GM21619 (cell line): ENCODE measurements around the gene MIOX.
A peak's percentile ranks its signal among the peaks of the same experiment; 100 is the strongest.

Source experiments
- ATAC-seq: cut with Tn5 transposase; IDR thresholded peaks from one replicate; pipeline ENCODE4 v1.9.1; 2021; ENCODE audit not compliant: unreplicated experiment

The MIOX gene

GRCh38 chr22:50488886-50489285 is 2.2 kb downstream of the MIOX start:
- ATAC-seq: no peak

DNA sequence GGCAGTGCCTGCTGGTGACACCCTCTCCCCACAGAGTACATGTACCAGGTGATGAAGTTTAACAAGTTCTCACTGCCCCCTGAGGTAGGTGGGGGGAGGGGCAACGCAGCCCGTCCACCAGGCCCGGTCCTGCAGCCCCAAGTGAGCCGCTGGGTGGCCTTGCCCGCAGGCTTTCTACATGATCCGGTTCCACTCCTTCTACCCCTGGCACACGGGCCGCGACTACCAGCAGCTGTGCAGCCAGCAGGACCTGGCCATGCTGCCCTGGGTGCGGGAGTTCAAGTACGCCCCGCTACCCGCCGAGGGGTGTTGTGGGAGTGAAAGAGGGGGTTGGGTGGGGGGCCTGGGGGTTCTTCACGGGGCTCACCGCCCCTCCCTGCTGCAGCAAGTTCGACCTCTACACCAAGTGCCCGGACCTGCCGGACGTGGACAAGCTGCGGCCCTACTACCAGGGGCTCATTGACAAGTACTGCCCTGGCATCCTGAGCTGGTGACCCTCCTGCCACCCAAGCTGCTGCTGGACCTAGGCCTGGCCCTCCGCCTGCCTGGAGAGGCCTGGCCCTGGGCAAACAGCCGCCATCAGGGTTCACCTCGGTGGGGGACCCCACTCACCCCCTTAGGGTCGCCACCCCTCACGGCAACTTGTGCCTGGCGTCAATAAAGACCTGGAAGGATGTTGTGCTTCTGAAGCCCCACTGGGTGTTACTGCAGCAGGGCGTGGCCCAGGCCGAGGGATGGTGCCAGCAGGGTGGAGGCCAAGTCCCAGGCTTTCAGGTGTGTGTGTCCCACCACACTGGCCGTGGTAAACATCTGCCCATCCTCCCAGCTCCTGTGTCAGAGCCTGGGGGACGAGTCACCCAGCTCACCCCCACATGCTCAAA is 2.9 kb downstream of the MIOX start:
- ATAC-seq: no peak

DNA sequence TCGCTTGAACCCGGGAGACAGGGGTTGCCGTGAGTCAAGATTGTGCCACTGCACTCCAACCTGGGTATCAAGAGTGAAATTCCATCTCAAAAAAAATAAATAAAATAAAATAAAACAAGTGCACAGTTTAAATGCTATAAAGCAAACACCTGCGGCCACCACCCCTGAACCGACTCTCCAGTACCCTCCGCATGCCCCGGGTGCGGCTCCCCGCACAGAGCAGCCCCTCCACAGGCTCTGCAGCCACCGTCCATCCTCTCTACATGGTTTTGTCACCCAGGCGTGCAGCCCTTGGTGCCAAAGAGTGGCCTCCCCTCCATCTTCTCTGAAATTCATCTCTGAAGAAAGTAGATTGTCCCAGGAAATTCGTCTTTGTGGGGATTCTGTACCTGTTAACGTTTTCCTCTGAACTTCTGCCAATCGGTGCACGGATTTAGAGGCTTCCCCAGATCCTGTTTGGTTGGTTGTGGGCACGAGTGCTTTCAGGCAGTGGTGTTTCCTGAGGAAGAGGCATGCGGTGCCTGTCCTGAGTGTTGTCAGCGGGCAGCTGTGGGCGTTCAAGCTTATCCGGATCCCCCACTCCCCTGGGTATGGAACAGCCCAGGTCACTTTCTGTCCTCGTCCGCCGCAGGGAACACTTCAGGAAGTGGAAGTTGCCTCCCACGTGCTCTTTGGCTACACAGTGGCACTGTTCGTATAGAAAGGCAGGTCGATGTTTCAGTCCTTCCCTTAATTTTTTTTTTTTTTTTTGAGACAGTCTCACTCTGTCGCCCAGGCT is 4.1 kb downstream of the MIOX start:
- ATAC-seq: no peak

DNA sequence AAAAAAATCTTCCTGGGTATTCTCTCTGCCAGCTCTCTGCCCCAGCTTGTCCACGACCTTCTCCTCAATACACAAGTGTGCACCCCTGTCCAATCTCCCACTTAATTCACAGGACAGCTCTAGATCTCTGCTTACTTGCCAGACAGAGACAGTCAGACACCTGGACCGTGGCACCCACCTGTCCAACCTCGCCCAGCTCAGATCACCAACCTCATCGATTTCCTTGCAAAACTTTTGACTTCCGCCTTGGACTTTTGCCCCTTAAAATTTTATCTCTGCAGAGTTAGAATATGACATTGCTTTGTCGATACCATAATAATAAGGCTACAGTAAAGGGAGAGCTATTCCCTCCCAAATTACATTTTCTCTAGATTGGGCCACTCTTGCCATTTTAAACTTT is 10.4 kb downstream of the MIOX start:
- ATAC-seq: no peak

- no peak for ATAC-seq
Measured at GRCh38 chr22:50498322-50498890, 11.7 kb downstream of the MIOX start.

DNA sequence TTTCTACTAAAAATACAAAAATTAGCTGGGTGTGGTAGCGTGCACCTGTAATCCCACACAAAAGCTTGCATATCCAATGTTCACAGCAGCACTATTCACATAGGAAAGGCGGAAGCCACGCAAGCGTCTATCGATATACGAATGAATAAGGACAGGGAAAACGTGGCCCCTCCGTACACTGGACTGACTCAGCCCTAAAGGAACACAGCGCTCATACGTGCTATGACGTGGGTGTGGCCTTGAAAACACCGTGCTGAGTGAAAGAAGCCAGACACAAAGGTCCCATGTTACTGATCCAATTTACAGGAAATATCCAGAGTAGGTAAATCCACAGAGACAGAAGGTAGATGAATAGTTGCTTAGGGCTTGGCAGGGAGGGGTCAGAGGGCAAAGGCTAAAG is 13.8 kb downstream of the MIOX start:
- no peak for ATAC-seq

DNA sequence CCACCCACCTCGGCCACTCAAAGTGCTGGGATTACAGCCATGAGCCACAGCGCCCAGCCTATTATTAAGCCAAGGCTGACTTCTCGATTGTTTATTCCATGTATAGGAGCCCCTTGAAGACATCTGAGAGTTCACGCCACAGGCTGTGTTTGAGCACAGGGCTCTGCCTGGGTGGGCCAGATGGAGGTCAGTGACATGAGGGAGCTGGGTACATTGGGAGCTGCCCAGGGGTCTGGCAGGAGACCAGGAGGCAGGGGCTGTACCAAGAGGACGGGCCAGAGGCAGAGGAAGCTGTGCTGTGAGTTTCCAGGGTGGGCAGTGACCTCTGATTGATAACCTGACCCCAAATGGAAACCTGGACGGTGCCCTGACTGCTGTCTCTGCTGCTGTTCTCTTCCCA is 15.4 kb downstream of the MIOX start:
- ATAC-seq: no peak

DNA sequence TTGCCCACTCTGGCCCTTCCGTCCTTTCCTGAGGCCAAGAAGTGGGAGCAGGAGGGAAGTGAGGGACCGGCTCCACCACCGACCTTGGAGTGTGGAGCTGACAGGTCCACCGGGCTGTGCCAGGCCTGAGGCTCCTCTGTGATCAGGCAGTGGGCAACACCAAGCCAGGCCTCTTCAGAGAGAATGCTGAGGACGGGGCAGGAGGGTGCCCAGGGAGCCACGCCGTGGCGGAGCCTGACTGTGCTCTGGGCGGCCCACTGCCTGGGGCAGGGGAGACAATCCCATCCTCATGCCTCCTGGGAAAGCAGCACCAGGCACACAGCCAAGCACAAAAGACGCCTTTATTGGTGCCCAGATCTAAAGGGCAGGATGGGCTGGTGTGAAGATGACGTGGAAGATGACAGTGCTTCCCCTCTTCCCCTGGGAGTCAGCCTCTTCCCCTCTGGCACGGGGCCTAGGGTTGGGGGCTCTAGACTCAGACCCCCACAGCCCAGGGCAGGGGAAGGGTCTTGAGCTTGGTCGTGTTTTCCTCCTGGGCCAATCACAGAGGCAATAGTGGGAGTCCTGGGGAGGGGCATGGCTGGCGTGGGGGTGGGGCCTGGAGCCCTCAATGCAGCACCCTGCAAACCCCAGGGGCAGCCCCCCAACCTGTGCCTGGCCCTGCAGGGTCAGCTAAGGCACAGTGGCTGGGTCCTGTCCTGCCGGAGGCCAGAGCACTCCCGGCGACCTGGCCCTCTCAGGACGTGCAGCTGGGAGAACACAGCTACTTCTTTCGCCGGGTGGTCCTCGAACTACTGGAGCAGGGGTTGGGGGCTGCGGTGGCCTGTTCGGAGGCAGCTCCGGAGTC is 16.2 kb downstream of the MIOX start:
- ATAC-seq: no peak

DNA sequence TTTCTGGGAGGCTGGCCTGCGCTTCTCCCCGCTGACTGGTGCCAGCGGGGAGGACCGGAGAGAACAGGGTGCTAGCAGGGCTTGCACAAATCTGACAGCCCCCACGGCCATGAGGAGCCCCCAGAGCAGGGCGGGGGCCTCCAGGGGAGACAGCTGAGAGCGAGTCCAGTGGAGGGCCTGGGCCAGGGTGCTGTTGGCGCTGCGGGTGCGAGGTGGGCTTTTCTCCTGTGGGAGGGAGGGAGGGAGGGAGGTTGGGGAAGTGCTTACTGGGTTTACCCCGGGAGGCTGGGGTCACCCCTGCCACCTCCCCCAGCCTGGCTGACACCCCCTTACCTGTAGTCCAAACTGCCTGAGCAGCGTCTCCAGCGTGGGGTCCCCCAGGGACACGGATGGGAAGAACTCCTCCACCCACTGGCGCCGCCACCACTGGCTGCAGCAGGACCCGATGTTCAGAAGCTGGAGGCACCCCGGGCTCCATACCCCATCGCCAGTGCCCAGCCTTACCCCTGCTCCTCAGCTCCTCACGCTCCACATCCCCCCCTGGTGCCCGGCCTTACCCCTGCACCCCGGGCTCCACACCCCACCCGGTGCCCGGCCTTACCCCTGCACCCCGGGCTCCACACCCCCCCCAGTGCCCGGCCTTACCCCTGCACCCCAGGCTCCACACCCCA is 17.0 kb downstream of the MIOX start:
- ATAC-seq: no peak

- no peak for ATAC-seq
Measured at GRCh38 chr22:50504369-50505211, 17.9 kb downstream of the MIOX start.

GRCh38 chr22:50505276-50505775 is 18.7 kb downstream of the MIOX start:
- ATAC-seq: no peak

DNA sequence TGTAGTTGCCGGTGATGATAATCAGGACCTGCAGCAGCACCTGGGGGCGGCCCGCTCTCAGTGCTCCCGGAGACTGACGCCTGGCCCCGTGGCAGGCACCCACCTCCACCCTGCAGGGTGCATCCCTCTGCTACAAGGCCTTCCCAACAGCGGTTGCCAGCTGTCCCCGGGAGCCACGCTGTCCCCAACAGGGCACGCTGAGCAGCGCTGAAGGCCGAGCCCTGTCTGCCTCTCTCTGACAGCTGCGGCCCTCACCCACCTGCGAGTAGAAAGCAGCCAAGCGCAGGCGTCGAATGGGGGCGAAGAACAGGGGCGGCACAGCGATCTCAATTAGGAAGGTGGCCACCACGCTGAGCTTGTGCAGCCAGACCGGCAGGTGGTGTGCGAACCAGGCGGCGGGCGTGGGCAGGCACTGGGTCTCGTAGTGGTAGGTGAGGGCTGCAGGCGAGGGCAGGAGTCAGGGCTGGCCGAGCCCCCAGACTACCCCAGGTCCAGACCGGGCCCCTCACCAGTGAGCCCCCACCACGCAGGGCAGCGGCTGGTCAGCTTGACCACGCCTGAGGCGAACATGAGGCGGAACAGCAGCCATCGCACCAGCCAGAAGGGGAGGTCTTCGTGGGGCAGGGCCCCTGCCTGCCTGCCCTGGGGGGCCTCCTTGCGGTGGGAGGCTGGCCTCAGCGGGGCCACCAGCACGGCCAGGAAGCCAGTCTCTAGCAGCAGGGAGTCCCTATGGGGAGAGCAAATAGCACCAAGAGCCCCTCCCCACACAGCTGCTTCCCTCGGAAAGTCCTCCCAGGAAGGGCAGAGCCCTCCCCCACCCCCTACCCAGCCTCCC is 19.3 kb downstream of the MIOX start:
- ATAC-seq: no peak

DNA sequence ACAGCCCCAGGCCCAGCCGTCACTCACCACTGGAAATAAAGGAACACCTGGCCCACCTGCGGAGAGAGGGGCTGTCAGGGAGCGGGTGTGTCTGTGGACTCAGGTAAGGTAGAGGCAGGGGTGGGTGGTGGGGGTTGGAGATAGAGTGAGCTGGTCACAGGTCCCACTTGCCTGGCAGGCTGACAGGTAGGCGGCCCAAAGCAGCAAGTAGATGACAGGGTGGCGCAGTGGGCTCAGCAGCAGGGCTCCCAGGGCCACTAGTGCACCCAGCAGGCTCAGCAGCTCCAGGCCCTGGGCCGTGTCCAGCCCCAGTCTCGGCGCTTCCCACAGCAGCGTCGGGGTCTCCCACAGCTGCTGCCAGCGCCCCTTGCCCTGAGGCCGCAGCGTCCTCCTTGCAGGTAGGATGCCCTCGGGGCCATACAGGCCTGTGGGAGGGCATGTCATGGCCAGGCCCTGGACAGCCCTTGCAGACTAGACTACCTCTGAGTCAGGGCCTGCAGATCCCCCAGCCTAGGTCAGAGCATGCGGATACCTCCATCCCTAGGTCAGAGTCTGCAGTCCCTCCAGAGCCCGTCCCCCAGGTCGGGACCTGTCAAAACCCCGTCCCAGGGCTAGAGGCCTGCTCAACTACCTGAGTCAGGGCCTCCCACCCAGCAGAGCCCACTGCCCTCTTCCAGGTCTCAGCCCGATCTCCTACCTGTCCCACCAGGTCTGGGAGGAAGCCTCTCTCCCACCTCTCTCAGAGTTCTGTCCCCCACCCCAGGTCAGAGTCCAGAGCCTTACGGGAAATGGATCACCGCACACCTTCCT is 20.2 kb downstream of the MIOX start:
- ATAC-seq: no peak

GRCh38 chr22:50507421-50507990 is 20.8 kb downstream of the MIOX start, which contains the start of gene LMF2:
Gene LMF2, minus strand, starts transcription at chr22:50507702. Its CDS starts 27 bp downstream, at chr22:50507675.
- ATAC-seq: peak; percentile 53

- peak; percentile 52 for ATAC-seq
Measured at GRCh38 chr22:50507991-50508884, 21.6 kb downstream of the MIOX start, which contains the start of gene NCAPH2. Gene NCAPH2, plus strand, starts transcription at chr22:50508224. Its CDS starts 114 bp downstream, at chr22:50508338.

DNA sequence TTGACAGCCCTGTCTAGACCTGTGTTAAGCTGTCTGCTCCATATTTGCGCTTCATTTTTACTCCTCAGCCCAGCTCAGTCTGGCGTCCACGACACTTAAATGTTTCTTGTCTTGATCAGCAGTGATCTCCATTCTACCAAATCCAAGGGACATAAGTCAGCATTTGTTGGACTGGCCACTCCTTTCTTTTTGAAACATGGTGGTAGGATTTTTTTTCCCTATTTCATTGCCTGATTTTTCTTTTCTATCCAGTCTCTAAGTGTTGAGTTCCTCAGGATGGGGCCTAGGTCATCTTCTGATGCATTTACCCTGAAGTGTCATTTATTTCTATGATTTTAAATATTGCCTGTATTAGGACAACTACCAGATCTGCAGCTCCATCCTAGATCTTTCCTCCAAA is 22.2 kb downstream of the MIOX start:
- ATAC-seq: no peak
